ENCODE measurements around the gene BRPF3. TPM values are rescaled to one million over a fixed set of nuclear protein-coding genes. Genes with fewer than 3 reads are reported as not detected.

The BRPF3 gene
- total RNA-seq, 4 donors from 2014 or later: 13.2 to 21.9 (median 17.6) TPM

DNA sequence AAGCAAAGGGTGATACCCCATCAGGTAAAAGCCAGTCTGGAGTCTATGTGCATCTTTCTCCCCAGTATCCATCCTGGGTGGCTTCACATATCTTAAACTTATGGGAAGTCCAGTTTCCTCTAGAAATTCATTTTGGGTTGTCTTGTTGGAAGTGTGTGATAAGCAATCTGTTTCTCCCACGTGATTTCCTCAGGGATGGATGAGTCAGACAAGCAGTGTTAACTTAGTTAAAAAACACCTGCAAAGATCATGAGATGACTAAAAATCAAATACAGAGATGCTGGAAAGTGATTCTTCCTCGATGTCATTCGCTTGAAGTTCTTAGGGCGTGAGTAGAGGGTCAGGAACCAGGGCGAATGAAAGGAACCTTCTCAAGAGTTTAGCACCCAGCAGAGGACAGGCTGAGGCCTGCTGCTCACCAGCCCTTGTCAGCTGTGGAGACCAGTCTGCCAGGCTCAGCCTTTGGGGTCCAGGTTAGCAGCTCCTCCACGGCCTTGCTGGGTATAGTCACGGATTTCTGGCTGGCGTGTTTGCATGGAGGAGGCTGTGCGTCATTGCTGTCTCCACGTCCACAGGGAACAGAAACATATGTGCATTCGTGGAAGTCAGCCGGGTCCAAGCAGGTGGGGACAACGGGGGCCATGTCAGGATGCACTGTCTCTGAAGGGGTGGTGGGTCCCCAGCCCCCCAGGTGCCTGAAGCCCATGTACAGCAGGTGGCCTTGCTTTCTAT, 70.5 kb downstream of the BRPF3 start:
- DNase-seq (ENCODE audit: low spot score in 2 of 2): no peak
- intact Hi-C loops (cut with DNase I; ENCODE audit: low total_unique reads): no loop called here
- WGBS, 2 donors: 65 to 66% methylated on average over 13 of the region's 13 CpGs
- H3K4me3 ChIP-seq (ENCODE audit: low read depth, poor library complexity, severe bottlenecking): no peak overlapping the region
- no peak for TF ChIP-seq POLR2A (IDR thresholded peaks at IDR 0.05)
- TF ChIP-seq, protein P1, sequence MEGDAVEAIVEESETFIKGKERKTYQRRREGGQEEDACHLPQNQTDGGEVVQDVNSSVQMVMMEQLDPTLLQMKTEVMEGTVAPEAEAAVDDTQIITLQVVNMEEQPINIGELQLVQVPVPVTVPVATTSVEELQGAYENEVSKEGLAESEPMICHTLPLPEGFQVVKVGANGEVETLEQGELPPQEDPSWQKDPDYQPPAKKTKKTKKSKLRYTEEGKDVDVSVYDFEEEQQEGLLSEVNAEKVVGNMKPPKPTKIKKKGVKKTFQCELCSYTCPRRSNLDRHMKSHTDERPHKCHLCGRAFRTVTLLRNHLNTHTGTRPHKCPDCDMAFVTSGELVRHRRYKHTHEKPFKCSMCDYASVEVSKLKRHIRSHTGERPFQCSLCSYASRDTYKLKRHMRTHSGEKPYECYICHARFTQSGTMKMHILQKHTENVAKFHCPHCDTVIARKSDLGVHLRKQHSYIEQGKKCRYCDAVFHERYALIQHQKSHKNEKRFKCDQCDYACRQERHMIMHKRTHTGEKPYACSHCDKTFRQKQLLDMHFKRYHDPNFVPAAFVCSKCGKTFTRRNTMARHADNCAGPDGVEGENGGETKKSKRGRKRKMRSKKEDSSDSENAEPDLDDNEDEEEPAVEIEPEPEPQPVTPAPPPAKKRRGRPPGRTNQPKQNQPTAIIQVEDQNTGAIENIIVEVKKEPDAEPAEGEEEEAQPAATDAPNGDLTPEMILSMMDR (IDR thresholded peaks at IDR 0.05): no peak

DNA sequence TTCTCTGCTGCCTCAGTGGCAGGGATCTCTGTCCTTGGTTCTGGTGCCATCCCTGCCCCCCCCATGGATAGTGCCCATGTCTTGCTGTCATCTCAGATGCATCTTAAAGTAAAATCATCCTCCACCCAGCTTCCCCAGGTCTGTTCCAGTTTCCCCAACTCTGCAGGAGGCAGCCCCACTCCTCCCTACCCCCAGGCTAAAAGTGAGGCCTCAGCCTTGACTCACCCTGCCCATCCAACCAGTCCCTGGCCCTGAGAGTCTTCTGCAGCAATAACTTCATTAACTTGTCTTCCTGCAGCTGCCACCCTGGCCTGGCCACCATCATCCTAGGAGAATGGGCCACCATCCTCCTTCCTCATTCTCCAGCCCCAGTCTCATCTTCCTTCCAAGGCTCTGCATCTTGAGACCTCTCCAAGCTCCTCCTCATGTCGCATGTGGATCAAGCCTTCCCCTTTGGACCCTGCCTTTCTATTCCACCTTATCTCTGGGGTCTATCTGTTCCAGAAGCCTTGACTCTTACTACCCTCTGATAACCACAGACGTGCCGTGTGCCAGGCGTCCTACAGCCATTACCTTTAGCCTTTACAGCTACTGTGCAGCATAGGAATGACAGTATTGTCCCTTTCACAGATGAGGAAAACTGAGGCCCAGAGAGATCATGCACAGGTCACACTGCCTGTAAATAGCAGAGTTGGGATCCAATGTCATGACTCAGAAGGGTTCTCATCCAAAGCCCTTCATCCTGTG, 71.4 kb downstream of the BRPF3 start:
- DNase-seq (ENCODE audit: low spot score in 2 of 2): no peak
- intact Hi-C loops (cut with DNase I; ENCODE audit: low total_unique reads): no loop called here
- TF ChIP-seq POLR2A (IDR thresholded peaks at IDR 0.05): no peak
- TF ChIP-seq, protein P1 (IDR thresholded peaks at IDR 0.05): no peak
- no peak overlapping the region for H3K4me3 ChIP-seq (ENCODE audit: low read depth, poor library complexity, severe bottlenecking)
- 63 to 87% methylated on average over 4 of the region's 4 CpGs for WGBS, 2 donors

DNA sequence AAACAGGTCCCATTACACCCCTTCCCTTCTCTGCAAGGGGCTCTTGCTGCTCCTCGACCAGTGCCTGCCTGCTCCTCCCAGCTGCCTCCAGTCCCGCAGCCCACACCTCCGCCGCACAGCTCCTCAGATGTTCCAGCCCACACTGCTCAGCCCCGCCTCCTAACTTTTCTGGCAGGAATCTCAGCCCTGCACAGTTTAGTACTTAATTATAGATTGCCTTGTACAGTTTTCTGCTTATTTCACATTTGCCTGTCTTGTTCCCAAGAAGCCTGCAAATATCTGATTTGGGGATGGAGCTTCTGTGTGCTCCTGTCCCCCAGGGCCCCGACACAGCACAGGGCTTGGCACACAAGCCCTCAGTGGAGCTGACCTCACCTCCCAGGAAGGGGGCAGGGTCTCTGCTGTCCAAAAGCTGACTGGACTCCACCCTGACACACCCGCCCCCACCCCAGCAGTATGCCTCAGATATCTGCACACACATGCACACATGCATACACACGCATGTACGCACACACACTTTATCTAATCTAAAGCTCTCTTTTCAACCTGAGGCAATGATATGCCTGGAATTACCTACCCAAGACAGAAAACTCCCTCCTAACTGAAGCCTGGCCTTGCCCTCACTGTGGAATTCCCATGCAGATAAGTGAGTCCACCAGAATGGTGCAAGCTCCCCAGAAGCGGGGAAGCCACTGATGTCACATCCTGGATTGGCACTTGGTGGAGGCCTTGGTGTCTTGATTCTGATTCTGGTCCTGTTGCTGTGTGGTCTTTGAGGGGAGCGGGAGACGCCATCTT, 72.1 kb downstream of the BRPF3 start:
- WGBS, 2 donors: 45 to 50% methylated on average over 12 of the region's 12 CpGs
- no peak for TF ChIP-seq POLR2A (IDR thresholded peaks at IDR 0.05)
- TF ChIP-seq, protein P1 (IDR thresholded peaks at IDR 0.05): no peak
- intact Hi-C loops (cut with DNase I; ENCODE audit: low total_unique reads): no loop called here
- H3K4me3 ChIP-seq (ENCODE audit: low read depth, poor library complexity, severe bottlenecking): no peak overlapping the region
- no peak for DNase-seq (ENCODE audit: low spot score in 2 of 2)

DNA sequence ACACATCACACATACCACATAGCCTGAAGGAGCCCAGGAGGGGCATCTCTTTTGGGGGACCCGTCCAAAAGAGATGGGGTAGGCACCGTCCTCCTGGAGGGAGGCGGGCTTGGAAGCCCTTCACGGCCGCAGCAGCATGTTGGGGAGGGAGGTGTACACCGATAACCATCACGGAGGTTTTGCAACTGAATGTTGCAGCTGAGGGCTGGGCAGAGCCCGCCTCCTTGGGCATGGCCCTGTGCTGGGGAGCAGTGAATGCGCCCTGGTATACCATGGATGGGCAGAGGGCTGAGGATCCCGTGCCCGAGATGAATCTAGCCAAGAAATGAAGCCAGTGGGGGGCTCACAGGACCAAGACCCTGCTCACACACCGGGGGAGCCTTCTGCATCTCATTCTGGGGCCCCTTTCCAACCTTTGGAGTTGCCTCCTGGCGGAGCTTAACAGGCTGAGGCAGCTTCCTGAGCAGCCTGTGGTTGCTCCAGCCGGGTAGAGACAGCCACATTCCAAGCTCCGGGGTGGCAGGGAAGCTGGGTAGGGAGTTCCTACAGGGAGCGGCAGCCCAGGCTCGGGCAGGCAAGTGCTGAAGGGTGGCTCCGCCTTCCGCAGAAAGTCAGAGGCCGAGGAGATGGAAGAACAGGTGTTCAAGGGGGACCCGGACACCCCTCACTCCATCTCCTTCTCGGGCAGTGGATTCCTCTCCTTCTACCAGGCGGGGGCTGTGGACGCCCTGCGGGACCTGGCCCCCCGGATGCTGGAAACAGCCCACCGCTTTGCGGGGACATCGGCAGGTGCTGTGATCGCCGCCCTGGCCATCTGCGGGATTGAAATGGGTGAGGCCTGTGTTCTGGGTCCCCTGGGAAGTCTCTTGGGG, 73.5 kb downstream of the BRPF3 start, which contains the start of gene PNPLA1:
PNPLA1 (plus strand) TSS at position 227 of the 872 bp plus-strand sequence; CDS start at position 627, 400 bp downstream.
- 27 to 55% methylated on average over 21 to 23 of the region's 32 CpGs for WGBS, 2 donors
- TF ChIP-seq, protein P1 (IDR thresholded peaks at IDR 0.05): no peak
- no peak for TF ChIP-seq POLR2A (IDR thresholded peaks at IDR 0.05)
- DNase-seq (ENCODE audit: low spot score in 2 of 2): peak in 1 of 2 donors; percentile 40
- H3K4me3 ChIP-seq (ENCODE audit: low read depth, poor library complexity, severe bottlenecking): no peak within 1 kb of the TSS
- intact Hi-C loops (cut with DNase I; ENCODE audit: low total_unique reads): no loop called here

DNA sequence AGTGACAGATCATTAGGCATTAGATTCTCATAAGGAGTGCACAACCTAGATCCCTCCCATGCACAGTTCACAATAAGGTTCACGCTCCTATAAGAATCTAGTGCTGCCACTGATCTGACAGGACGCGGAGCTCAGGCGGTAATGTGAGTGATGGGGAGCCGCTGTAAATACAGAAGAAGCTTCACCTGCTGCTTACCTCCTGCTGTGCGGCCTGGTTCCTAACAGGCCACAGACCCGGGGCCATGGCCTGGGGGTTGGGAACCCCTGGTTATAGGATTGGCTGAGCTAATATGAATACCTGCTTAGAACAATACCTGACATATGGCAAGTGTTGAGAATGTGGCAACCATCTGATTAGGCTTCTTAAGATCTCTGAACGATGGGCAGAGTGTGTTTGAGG, 75.7 kb downstream of the BRPF3 start:
- 77 to 84% methylated on average over 8 of the region's 8 CpGs for WGBS, 2 donors
- DNase-seq (ENCODE audit: low spot score in 2 of 2): no peak
- intact Hi-C loops (cut with DNase I; ENCODE audit: low total_unique reads): no loop called here
- TF ChIP-seq, protein P1 (IDR thresholded peaks at IDR 0.05): no peak
- TF ChIP-seq POLR2A (IDR thresholded peaks at IDR 0.05): no peak
- no peak overlapping the region for H3K4me3 ChIP-seq (ENCODE audit: low read depth, poor library complexity, severe bottlenecking)
